Liver (tissue), 9 donors: ENCODE measurements around the gene CYP1B1. TPM values are rescaled to one million over a fixed set of nuclear protein-coding genes. Genes with fewer than 3 reads are reported as not detected.
"Not testable (repeated sequence)": the region's sequence is repeated elsewhere in the genome, so short reads cannot be mapped to it uniquely, and the experiment has no call there.

Experiments
- DNase-seq: peaks from one replicate; pipeline ENCODE4 v3.0.0-alpha.2; 2017; ENCODE audit warnings: low spot score
- H3K27ac ChIP-seq, 2 donors: one replicate each; pipeline ENCODE4 v1.7.0; 2013; ENCODE audit warnings: inconsistent platforms in 2 of 2, low read length in 2 of 2, control low read depth in 1 of 2, low read depth in 1 of 2, mild to moderate bottlenecking in 1 of 2
- H3K27me3 ChIP-seq, 4 donors: one replicate each; pipeline versions ENCODE4 v1.6.1 to v1.7.0; 2013; ENCODE audit warnings: low read length in 3 of 4, inconsistent platforms in 1 of 4, mild to moderate bottlenecking in 1 of 4, moderate library complexity in 1 of 4; ENCODE audit not compliant: control insufficient read depth in 4 of 4, insufficient read depth in 4 of 4
- H3K36me3 ChIP-seq, 4 donors: one replicate each; pipeline versions ENCODE4 v1.6.1 to v1.7.0; 2013; ENCODE audit warnings: low read length in 3 of 4, mild to moderate bottlenecking in 3 of 4, low read depth in 1 of 4, moderate library complexity in 1 of 4; ENCODE audit not compliant: control insufficient read depth in 4 of 4, insufficient read depth in 3 of 4
- H3K4me1 ChIP-seq, 4 donors: one replicate each; pipeline versions ENCODE4 v1.6.1 to v1.7.0; 2013; ENCODE audit warnings: low read length in 3 of 4, mild to moderate bottlenecking in 3 of 4, moderate library complexity in 1 of 4; ENCODE audit not compliant: control insufficient read depth in 4 of 4, insufficient read depth in 4 of 4
- H3K4me3 ChIP-seq, 3 donors: one replicate each; pipeline versions ENCODE4 v1.6.1 to v1.7.0; 2013; ENCODE audit warnings: low read length in 3 of 3, control low read depth in 1 of 3, low read depth in 1 of 3, mild to moderate bottlenecking in 1 of 3
- H3K9ac ChIP-seq, 2 donors: one replicate each; pipeline ENCODE4 v1.7.0; 2013; ENCODE audit warnings: low read length in 2 of 2, mild to moderate bottlenecking in 2 of 2, moderate library complexity in 2 of 2, control low read depth in 1 of 2, low read depth in 1 of 2
- H3K9me3 ChIP-seq, 4 donors: one replicate each; pipeline versions ENCODE4 v1.6.1 to v1.7.0; 2013; ENCODE audit warnings: low read length in 3 of 4; ENCODE audit not compliant: control insufficient read depth in 4 of 4
- ATF3 ChIP-seq: IDR thresholded peaks from 2 replicates; pipeline ENCODE4 v1.6.1; 2016; ENCODE audit warnings: antibody characterized with exemption
- EGR1 ChIP-seq, 2 donors: IDR thresholded peaks; 2 replicates each; pipeline ENCODE4 v1.6.1; 2016 to 2018; ENCODE audit warnings: antibody characterized with exemption in 2 of 2, low read depth in 2 of 2
- FOXA1 ChIP-seq: IDR thresholded peaks from 2 replicates; pipeline ENCODE4 v1.6.1; 2016; ENCODE audit warnings: antibody characterized with exemption
- HNF4A ChIP-seq, 2 donors: conservative IDR thresholded peaks; 2 replicates each; pipeline ENCODE4 v1.6.1; 2016; ENCODE audit warnings: antibody characterized with exemption in 2 of 2, mild to moderate bottlenecking in 2 of 2
- HNF4G ChIP-seq: IDR thresholded peaks from 2 replicates; pipeline ENCODE4 v1.6.1; 2016; ENCODE audit warnings: antibody characterized with exemption
- JUND ChIP-seq, 2 donors: IDR thresholded peaks; 2 replicates each; pipeline ENCODE4 v1.6.1; 2016; ENCODE audit warnings: antibody characterized with exemption in 2 of 2
- NR2F2 ChIP-seq: IDR thresholded peaks from 2 replicates; pipeline ENCODE4 v1.6.1; 2016; ENCODE audit warnings: antibody characterized with exemption
- SP1 ChIP-seq: IDR thresholded peaks from 2 replicates; pipeline ENCODE4 v1.6.1; 2018; ENCODE audit warnings: antibody characterized with exemption, mild to moderate bottlenecking
- TAF1 ChIP-seq: conservative IDR thresholded peaks from 2 replicates; pipeline ENCODE4 v1.6.1; 2016; ENCODE audit warnings: antibody characterized with exemption, mild to moderate bottlenecking
- YY1 ChIP-seq: IDR thresholded peaks from 2 replicates; pipeline ENCODE4 v1.6.1; 2016; ENCODE audit warnings: antibody characterized with exemption, mild to moderate bottlenecking
- WGBS: extraction: QIAGEN DNeasy Blood & Tissue Kit; methylation state at CpG from one replicate; pipeline ENCODE4 v1.1.7; 2013; 5-methylcytosine and 5-hydroxymethylcytosine counted together
- polyA plus RNA-seq, 2 donors: library from polyadenylated mRNA; stranded (reverse) in 1 of 2; unstranded in 1 of 2; fragments of 200-250 nt in 1 of 2; fragments of >200 nt in 1 of 2; fragmentation: Nextera tagmentation in 1 of 2; extraction: Ambion mirVana in 1 of 2; gene quantifications; one replicate each; pipeline versions ENCODE4 v1.2.1 to v1.2.3, GENCODE V29; 2013 to 2015
- total RNA-seq, 2 donors: library from RNA; depleted of rRNA; stranded (reverse); fragments of >200 nt; gene quantifications; one replicate each; pipeline ENCODE4 v1.2.3, GENCODE V29; 2014
- TF ChIP-seq, protein P1 (sequence below): fragments of 150-350 bp; IDR thresholded peaks from 2 replicates; pipeline ENCODE4 v1.5.1; 2017; ENCODE audit warnings: improper control_type of control experiment, low read depth, low read length; ENCODE audit not compliant: missing input control
- TF ChIP-seq, protein P2 (sequence below): IDR thresholded peaks from 2 replicates; pipeline ENCODE4 v1.6.1; 2016; ENCODE audit warnings: antibody characterized with exemption, mild to moderate bottlenecking
- TF ChIP-seq, protein P3 (sequence below): IDR thresholded peaks from 2 replicates; pipeline ENCODE4 v1.6.1; 2016; ENCODE audit warnings: antibody characterized with exemption
- TF ChIP-seq, protein P4 (sequence below): IDR thresholded peaks from 2 replicates; pipeline ENCODE4 v1.6.1; 2016; ENCODE audit warnings: antibody characterized with exemption
- donor health status: healthy.
- donor health status: healthy.
- donor health status: healthy.
- donor health status: healthy.
- donor health status: healthy.

CYP1B1 gene
- total and polyA plus RNA-seq, 4 donors = 0.84 to 6.8 (median 3.2) TPM

- TF ChIP-seq ATF3 = no peak
- TF ChIP-seq, protein P1, sequence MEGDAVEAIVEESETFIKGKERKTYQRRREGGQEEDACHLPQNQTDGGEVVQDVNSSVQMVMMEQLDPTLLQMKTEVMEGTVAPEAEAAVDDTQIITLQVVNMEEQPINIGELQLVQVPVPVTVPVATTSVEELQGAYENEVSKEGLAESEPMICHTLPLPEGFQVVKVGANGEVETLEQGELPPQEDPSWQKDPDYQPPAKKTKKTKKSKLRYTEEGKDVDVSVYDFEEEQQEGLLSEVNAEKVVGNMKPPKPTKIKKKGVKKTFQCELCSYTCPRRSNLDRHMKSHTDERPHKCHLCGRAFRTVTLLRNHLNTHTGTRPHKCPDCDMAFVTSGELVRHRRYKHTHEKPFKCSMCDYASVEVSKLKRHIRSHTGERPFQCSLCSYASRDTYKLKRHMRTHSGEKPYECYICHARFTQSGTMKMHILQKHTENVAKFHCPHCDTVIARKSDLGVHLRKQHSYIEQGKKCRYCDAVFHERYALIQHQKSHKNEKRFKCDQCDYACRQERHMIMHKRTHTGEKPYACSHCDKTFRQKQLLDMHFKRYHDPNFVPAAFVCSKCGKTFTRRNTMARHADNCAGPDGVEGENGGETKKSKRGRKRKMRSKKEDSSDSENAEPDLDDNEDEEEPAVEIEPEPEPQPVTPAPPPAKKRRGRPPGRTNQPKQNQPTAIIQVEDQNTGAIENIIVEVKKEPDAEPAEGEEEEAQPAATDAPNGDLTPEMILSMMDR = no peak
- no peak for TF ChIP-seq HNF4G
- DNase-seq = no peak
- Histone ChIP-seq H3K9ac (no peak overlapping the region), H3K27me3 (no peaks in the 10 kb centered on the region), H3K36me3 (peaks cover 0 to 5% (median 0%) of the 10 kb centered on the region in 4 donors), H3K4me1 (no peaks in the 10 kb centered on the region), H3K27ac (no peak overlapping the region), H3K9me3 (peaks cover 0 to 1% (median 0%) of the 10 kb centered on the region in 4 donors), H3K4me3 (no peak overlapping the region)
- 97% methylated on average over 9 of the region's 9 CpGs for WGBS
Observed at GRCh38 chr2:38021589-38021988, 54.4 kb downstream of the CYP1B1 start.

- H3K9me3 ChIP-seq, H3K9ac ChIP-seq, H3K4me1 ChIP-seq, H3K36me3 ChIP-seq, H3K27ac ChIP-seq, H3K27me3 ChIP-seq, DNase-seq, H3K4me3 ChIP-seq: not testable (repeated sequence)
- 98% methylated on average over 33 of the region's 33 CpGs for WGBS
Observed at GRCh38 chr2:38020359-38021069, 55.4 kb downstream of the CYP1B1 start.

GRCh38 chr2:38017836-38018235 is 58.1 kb downstream of the CYP1B1 start:
- no peaks in the 10 kb centered on the region for H3K4me1 ChIP-seq
- no peak for TF ChIP-seq HNF4G
- TF ChIP-seq HNF4A (conservative IDR thresholded peaks at IDR 0.05) = no peak
- no peak for TF ChIP-seq JUND (IDR thresholded peaks at IDR 0.05)
- no peak for TF ChIP-seq ATF3
- TF ChIP-seq NR2F2 = no peak
- no peak for TF ChIP-seq FOXA1
- TF ChIP-seq SP1 = no peak
- no peak for TF ChIP-seq YY1
- TF ChIP-seq, protein P2, sequence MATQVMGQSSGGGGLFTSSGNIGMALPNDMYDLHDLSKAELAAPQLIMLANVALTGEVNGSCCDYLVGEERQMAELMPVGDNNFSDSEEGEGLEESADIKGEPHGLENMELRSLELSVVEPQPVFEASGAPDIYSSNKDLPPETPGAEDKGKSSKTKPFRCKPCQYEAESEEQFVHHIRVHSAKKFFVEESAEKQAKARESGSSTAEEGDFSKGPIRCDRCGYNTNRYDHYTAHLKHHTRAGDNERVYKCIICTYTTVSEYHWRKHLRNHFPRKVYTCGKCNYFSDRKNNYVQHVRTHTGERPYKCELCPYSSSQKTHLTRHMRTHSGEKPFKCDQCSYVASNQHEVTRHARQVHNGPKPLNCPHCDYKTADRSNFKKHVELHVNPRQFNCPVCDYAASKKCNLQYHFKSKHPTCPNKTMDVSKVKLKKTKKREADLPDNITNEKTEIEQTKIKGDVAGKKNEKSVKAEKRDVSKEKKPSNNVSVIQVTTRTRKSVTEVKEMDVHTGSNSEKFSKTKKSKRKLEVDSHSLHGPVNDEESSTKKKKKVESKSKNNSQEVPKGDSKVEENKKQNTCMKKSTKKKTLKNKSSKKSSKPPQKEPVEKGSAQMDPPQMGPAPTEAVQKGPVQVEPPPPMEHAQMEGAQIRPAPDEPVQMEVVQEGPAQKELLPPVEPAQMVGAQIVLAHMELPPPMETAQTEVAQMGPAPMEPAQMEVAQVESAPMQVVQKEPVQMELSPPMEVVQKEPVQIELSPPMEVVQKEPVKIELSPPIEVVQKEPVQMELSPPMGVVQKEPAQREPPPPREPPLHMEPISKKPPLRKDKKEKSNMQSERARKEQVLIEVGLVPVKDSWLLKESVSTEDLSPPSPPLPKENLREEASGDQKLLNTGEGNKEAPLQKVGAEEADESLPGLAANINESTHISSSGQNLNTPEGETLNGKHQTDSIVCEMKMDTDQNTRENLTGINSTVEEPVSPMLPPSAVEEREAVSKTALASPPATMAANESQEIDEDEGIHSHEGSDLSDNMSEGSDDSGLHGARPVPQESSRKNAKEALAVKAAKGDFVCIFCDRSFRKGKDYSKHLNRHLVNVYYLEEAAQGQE = no peak
- no peak for TF ChIP-seq EGR1 (IDR thresholded peaks at IDR 0.05; ENCODE audit: low read depth in 2 of 2)
- TF ChIP-seq, protein P3, sequence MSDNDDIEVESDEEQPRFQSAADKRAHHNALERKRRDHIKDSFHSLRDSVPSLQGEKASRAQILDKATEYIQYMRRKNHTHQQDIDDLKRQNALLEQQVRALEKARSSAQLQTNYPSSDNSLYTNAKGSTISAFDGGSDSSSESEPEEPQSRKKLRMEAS = no peak
- TF ChIP-seq TAF1 = no peak
- TF ChIP-seq, protein P4, sequence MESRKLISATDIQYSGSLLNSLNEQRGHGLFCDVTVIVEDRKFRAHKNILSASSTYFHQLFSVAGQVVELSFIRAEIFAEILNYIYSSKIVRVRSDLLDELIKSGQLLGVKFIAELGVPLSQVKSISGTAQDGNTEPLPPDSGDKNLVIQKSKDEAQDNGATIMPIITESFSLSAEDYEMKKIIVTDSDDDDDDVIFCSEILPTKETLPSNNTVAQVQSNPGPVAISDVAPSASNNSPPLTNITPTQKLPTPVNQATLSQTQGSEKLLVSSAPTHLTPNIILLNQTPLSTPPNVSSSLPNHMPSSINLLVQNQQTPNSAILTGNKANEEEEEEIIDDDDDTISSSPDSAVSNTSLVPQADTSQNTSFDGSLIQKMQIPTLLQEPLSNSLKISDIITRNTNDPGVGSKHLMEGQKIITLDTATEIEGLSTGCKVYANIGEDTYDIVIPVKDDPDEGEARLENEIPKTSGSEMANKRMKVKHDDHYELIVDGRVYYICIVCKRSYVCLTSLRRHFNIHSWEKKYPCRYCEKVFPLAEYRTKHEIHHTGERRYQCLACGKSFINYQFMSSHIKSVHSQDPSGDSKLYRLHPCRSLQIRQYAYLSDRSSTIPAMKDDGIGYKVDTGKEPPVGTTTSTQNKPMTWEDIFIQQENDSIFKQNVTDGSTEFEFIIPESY = no peak
- H3K9me3 ChIP-seq = peaks cover 0 to 1% (median 0%) of the 10 kb centered on the region in 4 donors
- DNase-seq = no peak
- no peak overlapping the region for H3K4me3 ChIP-seq
- H3K9ac ChIP-seq = no peak overlapping the region
- H3K27ac ChIP-seq = no peak overlapping the region
- peaks cover 0 to 6% (median 4%) of the 10 kb centered on the region in 4 donors for H3K36me3 ChIP-seq
- WGBS = 88% methylated on average over 7 of the region's 7 CpGs
- H3K27me3 ChIP-seq = no peaks in the 10 kb centered on the region
